Adipocyte (in vitro differentiated cells): Measurements from ENCODE around the gene MED26.
A peak's percentile ranks its signal among the peaks of the same experiment; 100 is the strongest.
"Not testable (repeated sequence)": the region's sequence is repeated elsewhere in the genome, so short reads cannot be mapped to it uniquely, and the experiment has no call there.

Experiments
- DNase-seq: peaks from one replicate; pipeline ENCODE4 v3.0.0-alpha.2; 2015; ENCODE audit warnings: low read depth
- H3K27me3 ChIP-seq: replicated peaks from 2 replicates; pipeline ENCODE4 v1.7.0; 2013; ENCODE audit warnings: mild to moderate bottlenecking, low read length, moderate library complexity; ENCODE audit not compliant: control insufficient read depth, insufficient read depth
- H3K36me3 ChIP-seq: 2 replicates; pipeline ENCODE4 v1.7.0; 2013; ENCODE audit warnings: low read length, mild to moderate bottlenecking, moderate library complexity; ENCODE audit not compliant: control insufficient read depth, insufficient read depth, severe bottlenecking
- H3K4me1 ChIP-seq: 2 replicates; pipeline ENCODE4 v1.7.0; 2013; ENCODE audit warnings: mild to moderate bottlenecking, low read length, moderate library complexity; ENCODE audit not compliant: control insufficient read depth, insufficient read depth
- H3K4me3 ChIP-seq: 2 replicates; pipeline ENCODE4 v1.7.0; 2013; ENCODE audit warnings: mild to moderate bottlenecking, low read length, moderate library complexity
- H3K9ac ChIP-seq: 2 replicates; pipeline ENCODE4 v1.7.0; 2013; ENCODE audit warnings: mild to moderate bottlenecking, low read length, moderate library complexity
- H3K9me3 ChIP-seq: 2 replicates; pipeline ENCODE4 v1.7.0; 2013; ENCODE audit warnings: mild to moderate bottlenecking, low read length, moderate library complexity; ENCODE audit not compliant: control insufficient read depth

Gene MED26

GRCh38 chr19:16660763-16661479 is 32.9 kb upstream of the MED26 start, which contains the start of gene TMEM38A:
TMEM38A (plus strand) TSS chr19:16661139; CDS start chr19:16661218, 79 bp downstream.
- Histone ChIP-seq H3K9me3 (no peaks in the 10 kb centered on the region), H3K9ac (peak within 1 kb of the TSS; percentile 96), H3K4me1 (peaks cover 26% of the 10 kb centered on the region), H3K4me3 (peak within 1 kb of the TSS; percentile 93), H3K27me3 (no peaks in the 10 kb centered on the region), H3K36me3 (peaks cover 22% of the 10 kb centered on the region)
- DNase-seq: peak; percentile 69

- Histone ChIP-seq H3K9me3 (no peaks in the 10 kb centered on the region), H3K36me3 (peaks cover 29% of the 10 kb centered on the region), H3K27me3 (no peaks in the 10 kb centered on the region), H3K9ac (peak within 1 kb of the TSS; percentile 96), H3K4me1 (peaks cover 26% of the 10 kb centered on the region), H3K4me3 (peak within 1 kb of the TSS; percentile 93)
- DNase-seq: peak; percentile 99
Measured at GRCh38 chr19:16659832-16660708, 32.1 kb upstream of the MED26 start, which contains the start of gene SMIM7. SMIM7 (minus strand) TSS chr19:16660144; CDS start chr19:16660110, 34 bp downstream.

- no peaks in the 10 kb centered on the region for H3K9me3 ChIP-seq
- peaks cover 35% of the 10 kb centered on the region for H3K36me3 ChIP-seq
- peak overlapping the region; percentile 96 for H3K9ac ChIP-seq
- H3K4me3 ChIP-seq: peak overlapping the region; percentile 93
- H3K4me1 ChIP-seq: peaks cover 26% of the 10 kb centered on the region
- no peak for DNase-seq
- no peaks in the 10 kb centered on the region for H3K27me3 ChIP-seq
Measured at GRCh38 chr19:16659464-16659831, 31.4 kb upstream of the MED26 start.

GRCh38 chr19:16657384-16657783 is 29.4 kb upstream of the MED26 start:
- DNase-seq: no peak
- peaks cover 26% of the 10 kb centered on the region for H3K4me1 ChIP-seq
- H3K9ac ChIP-seq: no peak overlapping the region
- H3K9me3 ChIP-seq: no peaks in the 10 kb centered on the region
- H3K4me3 ChIP-seq: no peak overlapping the region
- peaks cover 56% of the 10 kb centered on the region for H3K36me3 ChIP-seq
- no peaks in the 10 kb centered on the region for H3K27me3 ChIP-seq

GRCh38 chr19:16655727-16656126 is 27.7 kb upstream of the MED26 start:
- no peak overlapping the region for H3K9ac ChIP-seq
- H3K36me3 ChIP-seq: peaks cover 73% of the 10 kb centered on the region
- no peak for DNase-seq
- no peaks in the 10 kb centered on the region for H3K27me3 ChIP-seq
- no peaks in the 10 kb centered on the region for H3K9me3 ChIP-seq
- H3K4me1 ChIP-seq: peaks cover 22% of the 10 kb centered on the region
- H3K4me3 ChIP-seq: no peak overlapping the region

GRCh38 chr19:16654627-16655026 is 26.6 kb upstream of the MED26 start:
- peaks cover 76% of the 10 kb centered on the region for H3K36me3 ChIP-seq
- H3K9ac ChIP-seq: no peak overlapping the region
- H3K9me3 ChIP-seq: no peaks in the 10 kb centered on the region
- no peak for DNase-seq
- no peaks in the 10 kb centered on the region for H3K27me3 ChIP-seq
- no peak overlapping the region for H3K4me3 ChIP-seq
- peaks cover 27% of the 10 kb centered on the region for H3K4me1 ChIP-seq

GRCh38 chr19:16654140-16654539 is 26.1 kb upstream of the MED26 start:
- peaks cover 76% of the 10 kb centered on the region for H3K36me3 ChIP-seq
- no peaks in the 10 kb centered on the region for H3K9me3 ChIP-seq
- no peak overlapping the region for H3K4me3 ChIP-seq
- no peaks in the 10 kb centered on the region for H3K27me3 ChIP-seq
- peaks cover 29% of the 10 kb centered on the region for H3K4me1 ChIP-seq
- no peak for DNase-seq
- no peak overlapping the region for H3K9ac ChIP-seq

GRCh38 chr19:16652854-16653253 is 24.9 kb upstream of the MED26 start:
- H3K9ac ChIP-seq: no peak overlapping the region
- DNase-seq: no peak

GRCh38 chr19:16651421-16652188 is 23.6 kb upstream of the MED26 start:
- H3K9ac ChIP-seq, H3K9me3 ChIP-seq, DNase-seq, H3K4me3 ChIP-seq, H3K27me3 ChIP-seq: not testable (repeated sequence)
- peaks cover 65% of the 10 kb centered on the region for H3K36me3 ChIP-seq
- H3K4me1 ChIP-seq: peaks cover 28% of the 10 kb centered on the region

More at GRCh38 chr19:16652854-16653253, 24.9 kb upstream of the MED26 start:
- H3K36me3 ChIP-seq: peaks cover 68% of the 10 kb centered on the region
- no peaks in the 10 kb centered on the region for H3K27me3 ChIP-seq
- no peak overlapping the region for H3K4me3 ChIP-seq
- H3K9me3 ChIP-seq: no peaks in the 10 kb centered on the region
- peaks cover 22% of the 10 kb centered on the region for H3K4me1 ChIP-seq

GRCh38 chr19:16650821-16651220 is 22.8 kb upstream of the MED26 start:
- Histone ChIP-seq H3K4me3 (no peak overlapping the region), H3K9ac (no peak overlapping the region), H3K36me3 (peaks cover 67% of the 10 kb centered on the region), H3K4me1 (peaks cover 31% of the 10 kb centered on the region), H3K9me3 (no peaks in the 10 kb centered on the region), H3K27me3 (no peaks in the 10 kb centered on the region)
- no peak for DNase-seq

- Histone ChIP-seq H3K9me3 (no peaks in the 10 kb centered on the region), H3K27me3 (no peaks in the 10 kb centered on the region), H3K4me1 (peaks cover 35% of the 10 kb centered on the region), H3K9ac (peak overlapping the region; percentile 4), H3K4me3 (peak overlapping the region; percentile 32), H3K36me3 (peaks cover 68% of the 10 kb centered on the region)
- DNase-seq: no peak
Measured at GRCh38 chr19:16649734-16650133, 21.7 kb upstream of the MED26 start.
